Sigmoid colon (tissue), 7 donors: ENCODE measurements around the gene SH3BP5. TPM values are rescaled to one million over a fixed set of nuclear protein-coding genes. Genes with fewer than 3 reads are reported as not detected.

Experiments used
- DNase-seq: peaks from one replicate; pipeline ENCODE4 v3.0.0-alpha.2; 2019
- H3K27ac ChIP-seq, 4 donors: fragments of 200-600 bp; sonication (generic); one replicate each; pipeline ENCODE4 v1.5.1; 2016 to 2019; ENCODE audit warnings: mild to moderate bottlenecking in 1 of 4
- H3K27me3 ChIP-seq, 3 donors: fragments of 200-600 bp; sonication (generic); one replicate each; pipeline ENCODE4 v1.5.1; 2019; ENCODE audit warnings: mild to moderate bottlenecking in 1 of 3
- H3K36me3 ChIP-seq, 4 donors: fragments of 200-600 bp; sonication (generic); one replicate each; pipeline ENCODE4 v1.5.1; 2016 to 2019
- H3K4me1 ChIP-seq, 4 donors: fragments of 200-600 bp; sonication (generic); one replicate each; pipeline ENCODE4 v1.5.1; 2017 to 2019
- H3K4me3 ChIP-seq, 4 donors: fragments of 200-600 bp; sonication (generic); one replicate each; pipeline ENCODE4 v1.5.1; 2017 to 2019; ENCODE audit warnings: mild to moderate bottlenecking in 2 of 4, moderate library complexity in 1 of 4
- H3K9me3 ChIP-seq, 4 donors: fragments of 200-600 bp in 3 of 4; sonication (generic) in 3 of 4; one replicate each; pipeline versions ENCODE4 v1.5.1 to v1.6.1; 2013 to 2019
- EP300 ChIP-seq, 4 donors: sonication (generic); formaldehyde crosslinking; IDR thresholded peaks; one replicate each; pipeline ENCODE4 v1.6.1; 2017; ENCODE audit warnings: antibody characterized with exemption in 4 of 4
- POLR2A ChIP-seq, 2 donors: fragments of 450-650 bp; IDR thresholded peaks; one replicate each; pipeline ENCODE4 v1.6.1; 2016; ENCODE audit warnings: antibody characterized with exemption in 2 of 2, mild to moderate bottlenecking in 2 of 2, moderate library complexity in 2 of 2
- POLR2AphosphoS5 ChIP-seq, 4 donors: sonication (generic); formaldehyde crosslinking; IDR thresholded peaks; one replicate each; pipeline ENCODE4 v1.6.1; 2017; ENCODE audit warnings: antibody characterized with exemption in 4 of 4
- WGBS, 2 donors: extraction: QIAGEN DNeasy Blood & Tissue Kit; methylation state at CpG; one replicate each; pipeline ENCODE4 v1.1.7; 2013; 5-methylcytosine and 5-hydroxymethylcytosine counted together
- intact Hi-C: fragments of 100-400 bp; cut with DNase I; formaldehyde crosslinking; loops from one replicate; pipeline ENCODE4 v1.15.1; 2023
- polyA plus RNA-seq, 3 donors: library from polyadenylated mRNA; stranded (reverse); fragments of 200-250 nt; gene quantifications; one replicate each; pipeline ENCODE4 v1.2.3, GENCODE V29; 2013
- total RNA-seq, 4 donors: library from RNA; depleted of rRNA; stranded (reverse); fragments of >200 nt; gene quantifications; one replicate each; pipeline ENCODE4 v1.1.0, GENCODE V29; 2016
- TF ChIP-seq, protein P1 (sequence below), 4 experiments: fragments of 450-650 bp in 3 of 4; fragments of 200-600 bp in 1 of 4; IDR thresholded peaks; one replicate each; pipeline ENCODE4 v1.5.1; 2016 to 2019; ENCODE audit warnings: antibody characterized with exemption in 4 of 4, mild to moderate bottlenecking in 3 of 4, moderate library complexity in 2 of 4
- donor health status: healthy with polysubstance abuse.
- donor health status: Bipolar disorder and iron deficiency.
- donor health status: healthy.

SH3BP5 gene
- total and polyA plus RNA-seq, 7 donors, result 5.5 to 40.4 (median 31.2) TPM

DNA sequence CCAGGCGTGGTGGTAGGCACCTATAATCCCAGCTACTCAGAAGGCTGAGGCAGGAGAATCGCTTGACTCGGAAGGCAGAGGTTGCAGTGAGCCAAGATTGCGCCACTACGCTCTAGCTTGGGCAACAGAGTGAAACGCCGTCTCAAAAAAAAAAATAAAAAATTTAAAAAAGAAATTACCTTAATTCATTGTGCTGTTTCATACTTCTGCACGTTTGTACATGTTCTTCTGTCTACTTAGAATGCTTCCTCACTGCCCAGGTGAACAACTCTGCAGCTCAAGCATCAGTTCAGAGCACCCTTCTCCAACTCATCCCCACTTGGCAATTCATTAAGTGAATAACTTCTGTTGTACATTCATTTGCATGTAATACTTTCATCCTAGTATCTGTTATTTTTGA, 112.3 kb downstream of the SH3BP5 start:
- Histone ChIP-seq H3K27me3 (no peaks in the 10 kb centered on the region), H3K9me3 (no peaks in the 10 kb centered on the region), H3K4me3 (no peak overlapping the region), H3K4me1 (peaks cover 0 to 16% (median 10%) of the 10 kb centered on the region in 4 donors), H3K36me3 (peaks cover 20 to 97% (median 40%) of the 10 kb centered on the region in 4 donors), H3K27ac (no peak overlapping the region)
- TF ChIP-seq EP300 (IDR thresholded peaks at IDR 0.05) (no peak), POLR2AphosphoS5 (IDR thresholded peaks at IDR 0.05) (no peak)
- intact Hi-C loops, result no loop called here
- WGBS, 2 donors, result 91 to 94% methylated on average over 8 of the region's 8 CpGs
- no peak for DNase-seq

DNA sequence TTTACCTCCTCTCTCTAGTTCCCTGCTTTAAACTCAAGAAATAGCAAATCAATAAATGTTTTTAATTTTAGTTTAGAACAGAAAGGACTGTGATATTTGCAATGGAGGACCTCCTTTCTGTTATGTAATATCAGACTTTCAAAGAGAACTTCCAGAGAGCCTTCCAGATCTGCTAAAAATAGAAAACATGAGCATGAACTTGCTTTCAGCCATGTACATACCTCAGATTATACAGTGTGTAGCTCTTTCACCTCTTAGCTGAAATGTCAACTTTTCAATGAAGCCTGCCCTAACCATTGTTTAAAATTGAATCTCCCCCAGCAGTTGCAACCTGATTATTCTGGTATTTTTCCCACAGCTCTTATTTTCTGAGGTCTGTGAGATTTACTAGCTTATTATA, 113.7 kb downstream of the SH3BP5 start:
- H3K27ac ChIP-seq, result peak overlapping the region in 1 of 4 donors; percentile 48
- H3K4me1 ChIP-seq, result peaks cover 0 to 16% (median 10%) of the 10 kb centered on the region in 4 donors
- H3K4me3 ChIP-seq, result no peak overlapping the region
- no peaks in the 10 kb centered on the region for H3K9me3 ChIP-seq
- no peak for DNase-seq
- H3K36me3 ChIP-seq, result peaks cover 20 to 97% (median 42%) of the 10 kb centered on the region in 4 donors
- TF ChIP-seq POLR2A (IDR thresholded peaks at IDR 0.05), result no peak
- TF ChIP-seq EP300 (IDR thresholded peaks at IDR 0.05), result no peak
- TF ChIP-seq POLR2AphosphoS5 (IDR thresholded peaks at IDR 0.05), result no peak
- TF ChIP-seq, protein P1, sequence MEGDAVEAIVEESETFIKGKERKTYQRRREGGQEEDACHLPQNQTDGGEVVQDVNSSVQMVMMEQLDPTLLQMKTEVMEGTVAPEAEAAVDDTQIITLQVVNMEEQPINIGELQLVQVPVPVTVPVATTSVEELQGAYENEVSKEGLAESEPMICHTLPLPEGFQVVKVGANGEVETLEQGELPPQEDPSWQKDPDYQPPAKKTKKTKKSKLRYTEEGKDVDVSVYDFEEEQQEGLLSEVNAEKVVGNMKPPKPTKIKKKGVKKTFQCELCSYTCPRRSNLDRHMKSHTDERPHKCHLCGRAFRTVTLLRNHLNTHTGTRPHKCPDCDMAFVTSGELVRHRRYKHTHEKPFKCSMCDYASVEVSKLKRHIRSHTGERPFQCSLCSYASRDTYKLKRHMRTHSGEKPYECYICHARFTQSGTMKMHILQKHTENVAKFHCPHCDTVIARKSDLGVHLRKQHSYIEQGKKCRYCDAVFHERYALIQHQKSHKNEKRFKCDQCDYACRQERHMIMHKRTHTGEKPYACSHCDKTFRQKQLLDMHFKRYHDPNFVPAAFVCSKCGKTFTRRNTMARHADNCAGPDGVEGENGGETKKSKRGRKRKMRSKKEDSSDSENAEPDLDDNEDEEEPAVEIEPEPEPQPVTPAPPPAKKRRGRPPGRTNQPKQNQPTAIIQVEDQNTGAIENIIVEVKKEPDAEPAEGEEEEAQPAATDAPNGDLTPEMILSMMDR (IDR thresholded peaks at IDR 0.05), result no peak
- intact Hi-C loops, result no loop called here
- no peaks in the 10 kb centered on the region for H3K27me3 ChIP-seq

DNA sequence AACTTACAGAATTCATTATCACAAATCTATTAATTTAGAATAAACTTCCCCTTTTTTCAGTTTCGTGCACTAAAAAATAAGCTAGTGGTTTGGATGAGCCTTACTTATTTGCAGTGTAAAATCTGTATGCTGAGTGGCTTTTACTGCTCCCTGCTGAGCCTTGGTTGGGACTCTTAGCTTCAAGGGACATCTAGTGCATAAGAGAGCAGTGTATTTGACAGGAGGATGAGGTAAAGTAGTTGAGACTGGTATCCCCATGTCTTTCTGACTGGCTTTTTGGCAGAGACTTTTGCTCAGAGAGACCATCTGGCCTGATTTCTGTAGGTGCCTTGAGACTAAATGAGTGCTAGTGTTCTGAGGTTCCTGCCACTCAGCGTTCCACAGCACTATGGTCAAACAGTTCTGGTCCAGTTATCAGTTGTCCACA, 114.5 kb downstream of the SH3BP5 start:
- intact Hi-C loops, result no loop called here

DNA sequence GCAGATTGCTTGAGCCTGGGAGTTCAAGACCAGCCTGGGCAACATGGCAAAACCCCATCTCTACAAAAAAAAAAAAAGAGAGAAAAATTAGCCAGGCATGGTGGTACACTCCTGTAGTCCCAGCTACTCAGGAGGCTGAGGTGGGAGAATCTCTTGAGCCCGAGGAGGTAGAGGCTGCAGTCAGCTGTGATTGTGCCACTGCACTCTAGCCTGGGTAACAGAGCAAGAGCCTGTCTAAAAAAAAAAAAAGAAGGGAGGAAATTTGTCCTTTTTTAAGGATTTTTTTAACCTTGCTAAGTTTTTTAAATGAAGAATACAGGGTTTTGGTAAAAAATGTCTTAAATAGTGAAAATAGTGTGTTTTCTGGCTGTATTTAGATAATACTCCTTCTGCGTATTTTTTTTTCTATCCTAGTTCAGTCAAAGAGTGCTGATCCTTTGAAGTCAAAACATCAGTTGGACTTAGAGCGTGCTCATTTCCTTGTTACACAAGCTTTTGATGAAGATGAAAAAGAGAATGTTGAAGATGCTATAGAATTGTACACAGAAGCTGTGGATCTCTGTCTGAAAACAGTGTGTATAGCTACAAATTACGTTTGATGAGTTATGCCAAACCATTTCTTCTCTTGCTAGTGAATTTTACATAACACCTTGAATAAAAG, 115.2 kb downstream of the SH3BP5 start:
- WGBS, 2 donors, result 80 to 94% methylated on average over 4 of the region's 4 CpGs
- intact Hi-C loops, result no loop called here
- peaks cover 17 to 97% (median 38%) of the 10 kb centered on the region in 4 donors for H3K36me3 ChIP-seq

More for the DNA sequence above, 114.5 kb downstream of the SH3BP5 start:
- TF ChIP-seq EP300 (IDR thresholded peaks at IDR 0.05) (no peak), POLR2A (IDR thresholded peaks at IDR 0.05) (no peak), POLR2AphosphoS5 (IDR thresholded peaks at IDR 0.05) (no peak)
- TF ChIP-seq, protein P1 (IDR thresholded peaks at IDR 0.05), result no peak
- Histone ChIP-seq H3K27ac (peak overlapping the region in 1 of 4 donors; percentile 48), H3K27me3 (no peaks in the 10 kb centered on the region), H3K4me1 (peaks cover 0 to 16% (median 10%) of the 10 kb centered on the region in 4 donors), H3K4me3 (no peak overlapping the region), H3K9me3 (no peaks in the 10 kb centered on the region), H3K36me3 (peaks cover 19 to 97% (median 38%) of the 10 kb centered on the region in 4 donors)
- DNase-seq, result no peak
- whole genome bisulfite sequencing, 2 donors, result 71 to 78% methylated on average over 2 of the region's 2 CpGs

DNA sequence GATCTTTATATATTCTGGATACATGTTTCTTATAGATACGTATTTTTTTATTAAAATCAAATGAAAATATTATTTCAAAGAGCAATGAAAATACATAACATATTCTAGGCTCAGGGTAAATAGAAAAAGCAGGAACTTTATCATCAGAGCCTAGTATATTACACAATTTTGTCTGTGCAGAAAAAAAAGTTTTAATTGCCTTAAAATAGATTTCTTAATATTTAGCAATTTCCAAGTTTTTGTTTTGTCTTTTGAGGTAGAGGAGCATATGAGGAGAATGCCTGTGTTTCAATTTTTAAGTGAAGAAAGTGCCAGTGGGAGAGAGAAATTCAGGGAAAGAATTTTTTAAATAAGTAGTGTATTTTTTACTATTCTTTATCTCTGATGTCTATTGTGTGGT, 115.9 kb downstream of the SH3BP5 start:
- no peak for DNase-seq
- intact Hi-C loops, result no loop called here
- no peaks in the 10 kb centered on the region for H3K27me3 ChIP-seq
- H3K9me3 ChIP-seq, result no peaks in the 10 kb centered on the region
- peaks cover 13 to 94% (median 33%) of the 10 kb centered on the region in 4 donors for H3K36me3 ChIP-seq
- H3K27ac ChIP-seq, result no peak overlapping the region
- TF ChIP-seq POLR2A (IDR thresholded peaks at IDR 0.05) (no peak), POLR2AphosphoS5 (IDR thresholded peaks at IDR 0.05) (no peak), EP300 (IDR thresholded peaks at IDR 0.05) (no peak)
- TF ChIP-seq, protein P1 (IDR thresholded peaks at IDR 0.05), result no peak
- WGBS, 2 donors, result 92 to 95% methylated on average over 1 of the region's 1 CpG
- peaks cover 0 to 16% (median 10%) of the 10 kb centered on the region in 4 donors for H3K4me1 ChIP-seq
- H3K4me3 ChIP-seq, result no peak overlapping the region

More for the DNA sequence above, 115.2 kb downstream of the SH3BP5 start:
- DNase-seq, result no peak
- Histone ChIP-seq H3K27ac (no peak overlapping the region), H3K4me1 (peaks cover 0 to 16% (median 10%) of the 10 kb centered on the region in 4 donors), H3K4me3 (no peak overlapping the region), H3K27me3 (no peaks in the 10 kb centered on the region), H3K9me3 (no peaks in the 10 kb centered on the region)
- no peak for TF ChIP-seq POLR2AphosphoS5 (IDR thresholded peaks at IDR 0.05)
- no peak for TF ChIP-seq POLR2A (IDR thresholded peaks at IDR 0.05)
- TF ChIP-seq, protein P1 (IDR thresholded peaks at IDR 0.05), result no peak
- TF ChIP-seq EP300 (IDR thresholded peaks at IDR 0.05), result no peak
